Measurements from ENCODE around the gene ATG16L2.
A peak's percentile ranks its signal among the peaks of the same experiment; 100 is the strongest.

Gene ATG16L2

DNA sequence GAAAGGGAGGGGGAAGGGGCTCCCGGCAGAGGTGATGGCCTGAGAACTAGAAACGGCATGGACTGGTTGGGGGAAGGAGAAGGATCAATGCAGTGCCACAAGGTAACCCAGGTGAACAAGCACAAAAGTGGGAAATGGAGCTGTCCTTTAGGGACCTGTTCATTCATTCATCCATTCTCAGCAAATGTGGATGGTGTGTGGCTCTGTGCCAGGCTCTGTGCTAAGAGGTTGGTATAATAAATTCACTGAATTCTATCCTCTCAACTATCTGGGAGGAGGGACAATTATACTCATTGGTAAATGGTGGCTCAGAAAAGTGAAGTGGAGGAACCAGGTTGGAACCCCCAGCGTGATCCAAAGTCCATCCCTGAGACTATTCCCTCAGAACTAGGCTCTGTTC is 43.4 kb upstream of the ATG16L2 start:
- DNase-seq (ENCODE audit: low read depth), result no peak
- no peak for TF ChIP-seq CTCF (conservative IDR thresholded peaks at IDR 0.05; ENCODE audit: low read depth, low read length)
- no peak overlapping the region for H3K4me3 ChIP-seq (ENCODE audit: low read depth, low read length)

- H3K4me3 ChIP-seq (ENCODE audit: low read depth, low read length), result no peak overlapping the region
- no peak for TF ChIP-seq CTCF (conservative IDR thresholded peaks at IDR 0.05; ENCODE audit: low read depth, low read length)
- DNase-seq (ENCODE audit: low read depth), result peak; percentile 66
Measured at GRCh38 chr11:72771507-72771906, 42.7 kb upstream of the ATG16L2 start.

DNA sequence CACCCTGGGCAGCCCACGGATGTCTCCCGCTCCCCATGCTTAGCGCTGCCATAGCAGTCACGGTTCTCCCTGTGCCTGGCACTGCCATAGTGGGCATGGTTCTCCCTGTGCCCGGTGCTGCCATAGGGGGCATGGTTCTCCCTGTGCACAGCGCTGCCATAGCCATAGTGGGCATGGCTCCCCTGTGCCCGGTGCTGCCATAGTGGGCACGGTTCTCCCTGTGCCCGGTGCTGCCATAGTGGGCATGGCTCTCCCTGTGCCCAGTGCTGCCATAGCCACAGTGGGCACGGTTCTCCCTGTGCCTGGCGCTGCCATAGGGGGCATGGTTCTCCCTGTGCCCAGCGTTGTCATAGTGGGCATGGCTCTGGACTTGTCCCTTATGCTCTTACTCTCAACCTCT is 42.2 kb upstream of the ATG16L2 start:
- TF ChIP-seq CTCF (conservative IDR thresholded peaks at IDR 0.05; ENCODE audit: low read depth, low read length), result no peak
- no peak overlapping the region for H3K4me3 ChIP-seq (ENCODE audit: low read depth, low read length)
- no peak for DNase-seq (ENCODE audit: low read depth)

DNA sequence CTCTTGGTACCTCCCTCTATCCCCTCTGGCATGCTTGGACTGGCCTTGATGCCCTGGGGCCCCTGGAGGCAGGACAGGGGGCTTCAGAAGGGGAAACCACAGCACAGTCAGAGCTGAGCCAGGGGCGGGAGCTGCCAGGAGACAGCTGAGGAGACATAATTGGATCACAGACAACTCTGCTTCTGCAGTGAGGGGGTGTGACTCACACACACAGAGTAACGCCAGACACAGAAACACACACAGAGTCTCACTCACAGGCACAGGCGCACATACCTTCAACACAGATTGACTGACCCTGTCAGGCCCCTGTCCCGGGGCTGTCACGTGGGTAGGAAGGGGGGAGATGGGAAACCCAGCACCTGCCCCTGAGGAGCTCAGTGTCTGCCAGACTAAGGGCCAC is 40.9 kb upstream of the ATG16L2 start:
- no peak for TF ChIP-seq CTCF (conservative IDR thresholded peaks at IDR 0.05; ENCODE audit: low read depth, low read length)
- H3K4me3 ChIP-seq (ENCODE audit: low read depth, low read length), result no peak overlapping the region
- DNase-seq (ENCODE audit: low read depth), result peak; percentile 94

DNA sequence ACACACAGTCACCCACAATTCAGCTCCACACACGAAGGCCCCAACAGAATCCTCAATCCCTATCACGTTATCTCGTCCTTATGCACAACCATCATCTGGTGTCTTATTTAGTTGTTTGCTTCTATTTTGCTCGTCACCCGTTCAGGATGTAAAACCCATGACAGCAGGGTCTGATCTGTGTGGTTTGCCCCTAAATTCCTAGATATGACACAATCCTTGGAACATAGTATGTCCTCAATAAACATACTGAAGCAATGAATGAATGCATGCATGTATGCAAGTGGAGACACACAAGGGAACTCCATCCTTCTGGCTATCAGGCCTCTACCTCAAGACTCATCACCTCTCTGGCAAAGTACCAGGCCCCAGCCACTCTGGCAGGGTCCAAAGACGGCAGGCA is 40.5 kb upstream of the ATG16L2 start:
- peak; percentile 61 for DNase-seq (ENCODE audit: low read depth)
- no peak for TF ChIP-seq CTCF (conservative IDR thresholded peaks at IDR 0.05; ENCODE audit: low read depth, low read length)
- no peak overlapping the region for H3K4me3 ChIP-seq (ENCODE audit: low read depth, low read length)

- DNase-seq (ENCODE audit: low read depth), result no peak
- no peak overlapping the region for H3K4me3 ChIP-seq (ENCODE audit: low read depth, low read length)
- no peak for TF ChIP-seq CTCF (conservative IDR thresholded peaks at IDR 0.05; ENCODE audit: low read depth, low read length)
Measured at GRCh38 chr11:72774499-72774898, 39.7 kb upstream of the ATG16L2 start.

DNA sequence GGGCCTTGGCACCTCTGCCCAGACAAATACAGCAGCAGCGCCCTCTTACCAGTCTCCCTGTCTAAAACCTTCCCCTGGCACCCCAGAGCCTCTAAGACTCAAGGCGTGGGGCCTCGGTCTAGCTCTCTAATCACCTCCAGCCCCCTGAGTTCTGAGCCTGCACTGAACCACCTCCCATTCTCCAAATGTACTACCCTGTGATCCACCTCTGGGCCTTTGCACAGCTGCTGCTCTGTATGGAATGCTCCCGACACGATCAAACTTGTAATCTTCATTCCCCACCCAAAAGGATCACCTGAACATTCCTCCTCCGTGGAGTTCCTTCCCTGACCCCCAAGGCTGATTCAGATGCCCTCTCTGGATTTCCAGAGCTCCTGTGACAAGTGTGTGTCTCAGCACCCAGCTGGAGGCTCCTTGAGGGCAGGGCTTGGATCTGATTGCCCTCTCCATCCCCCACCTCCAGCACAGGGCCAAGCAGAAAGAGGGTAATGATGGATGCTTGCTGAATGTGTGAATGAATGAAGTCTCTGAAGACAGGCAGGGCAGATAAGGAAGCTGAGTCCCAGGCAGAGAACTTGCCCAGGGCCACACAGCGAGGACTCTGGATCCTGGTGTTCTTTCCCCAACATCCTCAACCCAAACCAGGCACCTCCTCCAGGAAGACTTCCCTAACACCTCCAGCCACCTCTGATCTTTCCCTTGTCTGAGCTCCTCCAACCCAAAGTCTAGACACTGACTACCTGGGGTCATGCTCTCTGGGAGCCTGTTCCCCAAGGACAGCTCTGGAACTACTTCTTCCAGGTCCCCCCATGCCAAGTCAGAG is 38.7 kb upstream of the ATG16L2 start:
- no peak for TF ChIP-seq CTCF (conservative IDR thresholded peaks at IDR 0.05; ENCODE audit: low read depth, low read length)
- DNase-seq (ENCODE audit: low read depth), result no peak
- H3K4me3 ChIP-seq (ENCODE audit: low read depth, low read length), result no peak overlapping the region
